A549 (cell line): Measurements from ENCODE around the gene FOXP1. TPM values are rescaled to one million over a fixed set of nuclear protein-coding genes. Genes with fewer than 3 reads are reported as not detected.

Experiments used
- ATAC-seq, 2 experiments: fragments of 200-7000 bp in 1 of 2; fragments of >200 bp in 1 of 2; cut with Nextera tagmentation in 1 of 2; cut with Tn5 transposase in 1 of 2; 3 replicates each; pipeline versions ENCODE4 v1.8.0 to v1.9.1; 2018 to 2020; ENCODE audit warnings: mild to moderate bottlenecking in 1 of 2, moderate library complexity in 1 of 2
- CTCF ChIA-PET: fragments of 300-600 bp; sonication (Branson Sonifier 250); formaldehyde crosslinking; extraction: SDS; loops from one replicate; lab custom pipeline; 2021; ENCODE audit warnings: antibody characterized with exemption, inconsistent platforms; lab: Yijun Ruan, JAX
- POLR2A ChIA-PET: fragments of 350-600 bp; formaldehyde crosslinking; extraction: SDS; loops from one replicate; lab custom pipeline; 2021; ENCODE audit warnings: antibody characterized with exemption, inconsistent platforms; lab: Yijun Ruan, JAX
- DNase-seq, 2 experiments: peaks; one replicate each; pipeline versions ENCODE4 v3.0.0 to v3.0.0-alpha.2; 2011 to 2016; ENCODE audit warnings: low read depth in 1 of 2, low spot score in 1 of 2
- FAIRE-seq: peaks from 2 replicates; lab custom pipeline; 2011; peaks lifted over from hg19 to GRCh38; lab: Jason Lieb, UNC
- H3K27ac ChIP-seq, 2 experiments: fragments of >200 bp; sonication (Bioruptor Twin); formaldehyde crosslinking; 3 replicates each; pipeline ENCODE4 v1.5.1; 2016 to 2017
- H3K4me1 ChIP-seq: fragments of >200 bp; sonication (Bioruptor Twin); formaldehyde crosslinking; 3 replicates; pipeline ENCODE4 v1.6.1; 2016
- H3K4me2 ChIP-seq: fragments of >200 bp; sonication (Bioruptor Twin); formaldehyde crosslinking; 3 replicates; pipeline ENCODE4 v1.6.1; 2016
- H3K4me3 ChIP-seq: fragments of >200 bp; sonication (Bioruptor Twin); formaldehyde crosslinking; 3 replicates; pipeline ENCODE4 v1.5.1; 2016
- H3K9me3 ChIP-seq: fragments of >200 bp; sonication (Bioruptor Twin); formaldehyde crosslinking; 3 replicates; pipeline ENCODE4 v1.6.1; 2016
- CHD2 ChIP-seq: fragments of 150-350 bp; IDR thresholded peaks from 2 replicates; pipeline ENCODE4 v1.6.1; 2014; ENCODE audit warnings: low read length; ENCODE audit not compliant: partially characterized antibody
- CHD4 ChIP-seq: fragments of 200-600 bp; sonication (generic); IDR thresholded peaks from 2 replicates; pipeline ENCODE4 v1.6.1; 2016; ENCODE audit warnings: antibody characterized with exemption, mild to moderate bottlenecking, borderline replicate concordance
- EP300 ChIP-seq, 2 experiments: fragments of >200 bp; sonication (Bioruptor Twin); formaldehyde crosslinking; IDR thresholded peaks; 2 replicates in 1 of 2; 3 replicates in 1 of 2; pipeline ENCODE4 v1.6.1; 2016 to 2017
- ESRRA ChIP-seq: fragments of 150-350 bp; IDR thresholded peaks from 2 replicates; pipeline ENCODE4 v1.6.1; 2014; ENCODE audit warnings: mild to moderate bottlenecking, low read length, borderline replicate concordance
- FOSL2 ChIP-seq, 2 experiments: fragments of 450-650 bp in 1 of 2; fragments of >200 bp in 1 of 2; sonication (Bioruptor Twin) in 1 of 2; formaldehyde crosslinking; IDR thresholded peaks; 2 replicates each; pipeline versions ENCODE4 v1.5.0 to v1.6.1; 2016 to 2020; ENCODE audit warnings: mild to moderate bottlenecking in 1 of 2, moderate library complexity in 1 of 2
- GATA3 ChIP-seq: IDR thresholded peaks from 2 replicates; pipeline ENCODE4 v1.6.1; 2012; ENCODE audit warnings: borderline replicate concordance
- HDAC2 ChIP-seq: fragments of 200-600 bp; sonication (generic); IDR thresholded peaks from 2 replicates; pipeline ENCODE4 v1.6.1; 2016
- HEYL ChIP-seq: fragments of 250-450 bp; sonication (Bioruptor Pico); IDR thresholded peaks from 2 replicates; pipeline ENCODE4 v1.8.0; 2021; ENCODE audit warnings: mild to moderate bottlenecking, moderate library complexity
- HOXA7 ChIP-seq: fragments of 250-450 bp; sonication (Bioruptor Pico); IDR thresholded peaks from 2 replicates; pipeline ENCODE4 v1.5.0; 2020; ENCODE audit warnings: mild to moderate bottlenecking, moderate library complexity
- HOXB5 ChIP-seq: fragments of 250-450 bp; sonication (Bioruptor Pico); IDR thresholded peaks from 2 replicates; pipeline ENCODE4 v1.5.0; 2020; ENCODE audit warnings: mild to moderate bottlenecking, moderate library complexity
- JUNB ChIP-seq: fragments of >200 bp; sonication (Bioruptor Twin); formaldehyde crosslinking; IDR thresholded peaks from 2 replicates; pipeline ENCODE4 v1.6.1; 2016
- MAFK ChIP-seq: fragments of 450-650 bp; IDR thresholded peaks from 2 replicates; pipeline ENCODE4 v1.6.1; 2014; ENCODE audit not compliant: partially characterized antibody
- MYC ChIP-seq: IDR thresholded peaks from 2 replicates; pipeline ENCODE4 v1.6.1; 2012; ENCODE audit warnings: mild to moderate bottlenecking, inconsistent platforms, low read length, improper control_type of control experiment, borderline replicate concordance
- NPAS2 ChIP-seq: fragments of 250-450 bp; sonication (Bioruptor Pico); IDR thresholded peaks from 2 replicates; pipeline ENCODE4 v1.8.0; 2022; ENCODE audit warnings: mild to moderate bottlenecking, moderate library complexity, borderline replicate concordance
- PHF8 ChIP-seq: fragments of 200-600 bp; sonication (generic); IDR thresholded peaks from 2 replicates; pipeline ENCODE4 v1.6.1; 2016; ENCODE audit warnings: low read depth, mild to moderate bottlenecking, antibody characterized with exemption, moderate library complexity, borderline replicate concordance
- POLR2AphosphoS2 ChIP-seq: conservative IDR thresholded peaks from 2 replicates; pipeline ENCODE4 v1.6.1; 2012; ENCODE audit warnings: low read length, improper control_type of control experiment, inconsistent platforms
- RAD21 ChIP-seq, 2 experiments: fragments of >200 bp in 1 of 2; sonication (Bioruptor Twin) in 1 of 2; formaldehyde crosslinking in 1 of 2; IDR thresholded peaks in 1 of 2; conservative IDR thresholded peaks in 1 of 2; 2 replicates in 1 of 2; 3 replicates in 1 of 2; pipeline ENCODE4 v1.6.1; 2012 to 2018; ENCODE audit warnings: inconsistent platforms in 1 of 2
- RARB ChIP-seq: fragments of 250-450 bp; sonication (Bioruptor Pico); IDR thresholded peaks from 2 replicates; pipeline ENCODE4 v1.8.0; 2021; ENCODE audit warnings: mild to moderate bottlenecking, moderate library complexity
- RCOR1 ChIP-seq: fragments of 150-350 bp; IDR thresholded peaks from 2 replicates; pipeline ENCODE4 v1.6.1; 2014; ENCODE audit warnings: antibody characterized with exemption, low read length, low read depth
- RFX5 ChIP-seq: fragments of 450-650 bp; IDR thresholded peaks from 2 replicates; pipeline ENCODE4 v1.7.1; 2014; ENCODE audit warnings: antibody characterized with exemption, mild to moderate bottlenecking, moderate library complexity
- RNF2 ChIP-seq: fragments of 200-600 bp; sonication (generic); IDR thresholded peaks from 2 replicates; pipeline ENCODE4 v1.6.1; 2016; ENCODE audit warnings: low read depth, mild to moderate bottlenecking, antibody characterized with exemption, moderate library complexity, borderline replicate concordance
- SMC3 ChIP-seq: fragments of >200 bp; sonication (Bioruptor Twin); formaldehyde crosslinking; IDR thresholded peaks from 3 replicates; pipeline ENCODE4 v1.6.1; 2018; ENCODE audit warnings: inconsistent platforms
- SREBF2 ChIP-seq: fragments of 450-650 bp; IDR thresholded peaks from 2 replicates; pipeline ENCODE4 v1.6.1; 2014; ENCODE audit warnings: mild to moderate bottlenecking, moderate library complexity
- TP53 ChIP-seq: fragments of 250-450 bp; sonication (Bioruptor Pico); IDR thresholded peaks from 2 replicates; pipeline ENCODE4 v1.5.0; 2021; ENCODE audit warnings: mild to moderate bottlenecking, moderate library complexity
- ZSCAN20 ChIP-seq: fragments of 250-450 bp; sonication (Bioruptor Pico); IDR thresholded peaks from 2 replicates; pipeline ENCODE4 v1.8.0; 2022; ENCODE audit warnings: mild to moderate bottlenecking, moderate library complexity
- WGBS: methylation state at CpG from one replicate; pipeline ENCODE4 v1.1.6; 2017; ENCODE audit errors: missing lambda C conversion rate; 5-methylcytosine and 5-hydroxymethylcytosine counted together
- polyA plus RNA-seq, 4 experiments: library from polyadenylated mRNA; depleted of rRNA in 3 of 4; stranded (reverse); fragments of >200 nt; fragmentation: RNase III in 1 of 4; extraction: RNeasy Plus Mini Kit Qiagen cat#74134 plus additional on column Dnase treatment in 1 of 4; gene quantifications; 2 replicates in 3 of 4; 3 replicates in 1 of 4; pipeline ENCODE4 v1.2.3, GENCODE V29; 2011 to 2017
- TF ChIP-seq, protein P1 (sequence below): IDR thresholded peaks from 2 replicates; pipeline ENCODE4 v1.6.1; 2012
- TF ChIP-seq, protein P2 (sequence below): fragments of 450-650 bp; IDR thresholded peaks from 2 replicates; pipeline ENCODE4 v1.6.1; 2014; ENCODE audit warnings: antibody characterized with exemption
- TF ChIP-seq, protein P3 (sequence below): fragments of >200 bp; sonication (Bioruptor Twin); formaldehyde crosslinking; IDR thresholded peaks from 3 replicates; pipeline ENCODE4 v1.5.1; 2016
- TF ChIP-seq, protein P4 (sequence below): fragments of 250-450 bp; sonication (Bioruptor Pico); IDR thresholded peaks from 2 replicates; pipeline ENCODE4 v1.5.0; 2020; ENCODE audit warnings: low read depth, mild to moderate bottlenecking, moderate library complexity
- TF ChIP-seq, protein P5 (sequence below): IDR thresholded peaks from 2 replicates; pipeline ENCODE4 v1.6.1; 2012; ENCODE audit warnings: low read depth, borderline replicate concordance
- TF ChIP-seq, protein P6 (sequence below): IDR thresholded peaks from 2 replicates; pipeline ENCODE4 v1.6.1; 2012

The FOXP1 gene
- polyA plus RNA-seq, 2 of the 4 experiments (the other 2 are of a cell fraction) = 12.8 to 13.9 TPM

DNA sequence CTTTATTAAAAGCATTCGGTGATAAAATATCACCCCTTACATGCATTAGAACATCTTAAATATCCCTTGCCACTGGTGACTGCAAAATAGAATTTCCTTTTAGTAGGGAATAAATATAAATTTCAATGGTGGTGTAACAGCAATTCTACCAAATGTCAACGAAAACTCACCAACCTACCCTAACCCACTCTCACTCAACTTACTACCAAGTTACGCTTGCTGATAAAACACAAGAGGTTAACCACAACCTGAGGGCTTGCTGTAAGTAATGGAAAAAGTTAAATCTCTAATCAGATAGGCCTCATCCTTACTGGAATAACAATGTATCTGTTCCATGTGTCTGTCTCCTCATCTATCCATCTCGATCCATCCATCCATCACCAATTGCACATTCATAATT is 274.7 kb downstream of the FOXP1 start:
- Histone ChIP-seq H3K9me3 (no peaks in the 10 kb centered on the region), H3K27ac (no peak overlapping the region), H3K4me1 (0 out of 3 replicates have a peak, but pooled peaks cover 8% of the 10 kb centered on the region), H3K4me2 (no peak overlapping the region), H3K4me3 (no peak overlapping the region)
- no peak for ATAC-seq
- ChIA-PET CTCF (interaction anchor here (0.7 kb wide), 1 partner anchor 74 kb away, joined by 3 read pairs; no protein-coding TSS in a partner anchor), POLR2A (no interaction called here)
- FAIRE-seq = no peak
- no peak for DNase-seq
- no peak for TF ChIP-seq JUNB
- no peak for TF ChIP-seq GATA3
- no peak for TF ChIP-seq HEYL (CRISPR knock-in tag)
- TF ChIP-seq TP53 (CRISPR knock-in tag) = no peak
- TF ChIP-seq PHF8 = no peak
- TF ChIP-seq CHD4 = no peak
- TF ChIP-seq, protein P1, sequence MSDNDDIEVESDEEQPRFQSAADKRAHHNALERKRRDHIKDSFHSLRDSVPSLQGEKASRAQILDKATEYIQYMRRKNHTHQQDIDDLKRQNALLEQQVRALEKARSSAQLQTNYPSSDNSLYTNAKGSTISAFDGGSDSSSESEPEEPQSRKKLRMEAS = no peak
- TF ChIP-seq, protein P2, sequence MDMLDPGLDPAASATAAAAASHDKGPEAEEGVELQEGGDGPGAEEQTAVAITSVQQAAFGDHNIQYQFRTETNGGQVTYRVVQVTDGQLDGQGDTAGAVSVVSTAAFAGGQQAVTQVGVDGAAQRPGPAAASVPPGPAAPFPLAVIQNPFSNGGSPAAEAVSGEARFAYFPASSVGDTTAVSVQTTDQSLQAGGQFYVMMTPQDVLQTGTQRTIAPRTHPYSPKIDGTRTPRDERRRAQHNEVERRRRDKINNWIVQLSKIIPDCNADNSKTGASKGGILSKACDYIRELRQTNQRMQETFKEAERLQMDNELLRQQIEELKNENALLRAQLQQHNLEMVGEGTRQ = no peak
- no peak for TF ChIP-seq RCOR1
- TF ChIP-seq MYC = no peak
- TF ChIP-seq HDAC2 = no peak
- no peak for TF ChIP-seq HOXA7 (CRISPR knock-in tag)
- no peak for TF ChIP-seq RFX5
- no peak for TF ChIP-seq RARB (CRISPR knock-in tag)
- no peak for TF ChIP-seq HOXB5 (CRISPR knock-in tag)
- WGBS = 78% methylated on average over 4 of the region's 4 CpGs

DNA sequence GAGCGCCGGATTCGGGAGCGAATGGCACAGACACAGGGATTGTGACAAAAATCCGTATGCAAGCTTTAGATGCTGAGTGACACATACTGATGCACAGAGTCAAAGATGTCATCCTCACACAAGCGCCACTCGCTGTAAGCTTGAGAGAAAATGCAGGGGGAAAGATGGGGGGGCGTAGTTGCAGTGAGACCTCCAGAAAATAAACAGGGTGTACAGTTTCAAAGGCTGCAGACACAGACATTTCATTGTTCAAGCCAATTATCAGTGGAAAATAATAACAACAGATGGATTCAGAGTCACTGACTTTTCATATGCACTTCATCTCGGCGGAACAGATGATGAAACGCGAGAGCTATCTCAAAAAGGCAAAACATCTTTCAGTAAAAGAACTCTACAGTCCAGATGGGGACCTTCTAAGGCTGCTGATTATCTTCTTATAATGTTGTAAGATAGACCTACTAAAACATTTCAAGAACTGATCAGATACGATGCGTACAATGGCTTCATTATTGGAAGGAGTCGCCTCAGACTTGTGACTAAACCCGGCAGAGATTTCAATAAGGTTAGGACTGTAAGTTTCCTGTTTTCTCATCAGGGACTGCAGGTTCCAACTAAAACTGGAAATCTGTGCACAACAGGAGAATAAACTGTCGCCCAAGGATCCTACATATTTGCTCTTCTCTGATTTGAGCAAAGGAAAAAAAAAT is 275.4 kb downstream of the FOXP1 start:
- ChIA-PET CTCF (interaction anchor here (0.7 to 1.0 kb wide), 2 partner anchors 13 to 75 kb away, joined by 3 to 4 read pairs; no protein-coding TSS in a partner anchor), POLR2A (no interaction called here)
- TF ChIP-seq, protein P3, sequence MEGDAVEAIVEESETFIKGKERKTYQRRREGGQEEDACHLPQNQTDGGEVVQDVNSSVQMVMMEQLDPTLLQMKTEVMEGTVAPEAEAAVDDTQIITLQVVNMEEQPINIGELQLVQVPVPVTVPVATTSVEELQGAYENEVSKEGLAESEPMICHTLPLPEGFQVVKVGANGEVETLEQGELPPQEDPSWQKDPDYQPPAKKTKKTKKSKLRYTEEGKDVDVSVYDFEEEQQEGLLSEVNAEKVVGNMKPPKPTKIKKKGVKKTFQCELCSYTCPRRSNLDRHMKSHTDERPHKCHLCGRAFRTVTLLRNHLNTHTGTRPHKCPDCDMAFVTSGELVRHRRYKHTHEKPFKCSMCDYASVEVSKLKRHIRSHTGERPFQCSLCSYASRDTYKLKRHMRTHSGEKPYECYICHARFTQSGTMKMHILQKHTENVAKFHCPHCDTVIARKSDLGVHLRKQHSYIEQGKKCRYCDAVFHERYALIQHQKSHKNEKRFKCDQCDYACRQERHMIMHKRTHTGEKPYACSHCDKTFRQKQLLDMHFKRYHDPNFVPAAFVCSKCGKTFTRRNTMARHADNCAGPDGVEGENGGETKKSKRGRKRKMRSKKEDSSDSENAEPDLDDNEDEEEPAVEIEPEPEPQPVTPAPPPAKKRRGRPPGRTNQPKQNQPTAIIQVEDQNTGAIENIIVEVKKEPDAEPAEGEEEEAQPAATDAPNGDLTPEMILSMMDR = no peak
- TF ChIP-seq ZSCAN20 (CRISPR knock-in tag) (no peak), MAFK (no peak), RAD21 (conservative IDR thresholded peaks at IDR 0.05 in 1 of 2, IDR thresholded peaks at IDR 0.05 in 1 of 2) (no peak), SMC3 (no peak), SREBF2 (no peak), FOSL2 (IDR thresholded peaks at IDR 0.05) (no peak), FOSL2 (CRISPR knock-in tag; IDR thresholded peaks at IDR 0.05) (no peak), CHD2 (no peak), RFX5 (no peak), NPAS2 (CRISPR knock-in tag) (no peak), EP300 (IDR thresholded peaks at IDR 0.05) (no peak), ESRRA (no peak), POLR2AphosphoS2 (no peak), RNF2 (no peak)
- TF ChIP-seq, protein P4, sequence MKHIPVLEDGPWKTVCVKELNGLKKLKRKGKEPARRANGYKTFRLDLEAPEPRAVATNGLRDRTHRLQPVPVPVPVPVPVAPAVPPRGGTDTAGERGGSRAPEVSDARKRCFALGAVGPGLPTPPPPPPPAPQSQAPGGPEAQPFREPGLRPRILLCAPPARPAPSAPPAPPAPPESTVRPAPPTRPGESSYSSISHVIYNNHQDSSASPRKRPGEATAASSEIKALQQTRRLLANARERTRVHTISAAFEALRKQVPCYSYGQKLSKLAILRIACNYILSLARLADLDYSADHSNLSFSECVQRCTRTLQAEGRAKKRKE (CRISPR knock-in tag) = no peak
- TF ChIP-seq, protein P5, sequence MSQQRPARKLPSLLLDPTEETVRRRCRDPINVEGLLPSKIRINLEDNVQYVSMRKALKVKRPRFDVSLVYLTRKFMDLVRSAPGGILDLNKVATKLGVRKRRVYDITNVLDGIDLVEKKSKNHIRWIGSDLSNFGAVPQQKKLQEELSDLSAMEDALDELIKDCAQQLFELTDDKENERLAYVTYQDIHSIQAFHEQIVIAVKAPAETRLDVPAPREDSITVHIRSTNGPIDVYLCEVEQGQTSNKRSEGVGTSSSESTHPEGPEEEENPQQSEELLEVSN = no peak
- TF ChIP-seq, protein P6, sequence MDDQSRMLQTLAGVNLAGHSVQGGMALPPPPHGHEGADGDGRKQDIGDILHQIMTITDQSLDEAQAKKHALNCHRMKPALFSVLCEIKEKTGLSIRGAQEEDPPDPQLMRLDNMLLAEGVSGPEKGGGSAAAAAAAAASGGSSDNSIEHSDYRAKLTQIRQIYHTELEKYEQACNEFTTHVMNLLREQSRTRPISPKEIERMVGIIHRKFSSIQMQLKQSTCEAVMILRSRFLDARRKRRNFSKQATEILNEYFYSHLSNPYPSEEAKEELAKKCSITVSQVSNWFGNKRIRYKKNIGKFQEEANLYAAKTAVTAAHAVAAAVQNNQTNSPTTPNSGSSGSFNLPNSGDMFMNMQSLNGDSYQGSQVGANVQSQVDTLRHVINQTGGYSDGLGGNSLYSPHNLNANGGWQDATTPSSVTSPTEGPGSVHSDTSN = no peak
- WGBS = 87% methylated on average over 17 of the region's 17 CpGs
- ATAC-seq (no peak), FAIRE-seq (no peak), DNase-seq (no peak)
- Histone ChIP-seq H3K27ac (no peak overlapping the region), H3K4me1 (0 out of 3 replicates have a peak, but pooled peaks cover 8% of the 10 kb centered on the region), H3K4me3 (no peak overlapping the region), H3K4me2 (no peak overlapping the region), H3K9me3 (no peaks in the 10 kb centered on the region)
